Fibroblast of skin of right biceps (primary cell): ENCODE data around the gene DCDC2.
A peak's percentile ranks its signal among the peaks of the same experiment; 100 is the strongest.
"Not testable (repeated sequence)": the region's sequence is repeated elsewhere in the genome, so short reads cannot be mapped to it uniquely, and the experiment has no call there.

Source experiments
- DNase-seq: peaks from one replicate; pipeline ENCODE4 v3.0.0-alpha.2; 2013

The DCDC2 gene

DNA sequence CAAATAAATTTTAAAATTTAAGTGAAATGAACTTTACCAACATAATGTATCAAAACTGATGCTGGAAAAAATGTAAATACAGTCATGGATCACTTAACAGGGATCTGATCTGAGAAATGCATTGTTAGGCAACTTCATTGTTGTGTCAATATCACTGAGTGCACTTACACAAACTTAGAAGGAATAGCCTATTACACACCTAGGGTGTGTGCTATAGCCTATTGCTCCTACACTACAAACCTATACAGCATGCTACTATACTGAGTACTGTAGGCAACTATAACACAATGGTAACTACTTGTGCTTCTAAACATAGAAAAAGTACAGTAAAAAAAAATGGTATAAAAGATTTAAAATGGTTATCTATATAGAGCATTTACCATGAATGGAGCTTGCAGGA is 104.5 kb downstream of the DCDC2 start:
- no peak for DNase-seq

GRCh38 chr6:24252280-24252679 is 105.6 kb downstream of the DCDC2 start:
- no peak for DNase-seq

- DNase-seq = no peak
Observed at GRCh38 chr6:24251339-24251738, 106.5 kb downstream of the DCDC2 start.

- no peak for DNase-seq
Observed at GRCh38 chr6:24249926-24250325, 107.9 kb downstream of the DCDC2 start.

DNA sequence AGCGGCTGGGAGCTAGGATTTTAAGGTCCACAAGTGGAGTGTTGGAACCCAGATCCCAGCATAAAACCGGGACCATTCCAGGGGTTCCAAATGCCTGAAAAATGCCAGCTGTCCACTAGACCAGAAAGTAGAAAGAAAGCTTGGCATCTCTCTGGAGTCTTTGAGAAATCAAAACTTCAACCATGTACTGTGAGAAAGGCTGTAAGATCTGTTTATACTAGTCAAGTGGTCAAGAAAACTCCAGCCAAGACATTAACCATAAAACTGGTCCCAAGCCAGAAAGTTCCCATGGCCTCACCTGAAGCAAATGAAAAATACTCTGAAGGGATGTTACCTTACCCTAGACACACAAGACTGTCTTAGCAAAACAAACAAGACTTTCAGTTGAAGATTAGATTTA is 112.6 kb downstream of the DCDC2 start:
- DNase-seq = no peak

DNA sequence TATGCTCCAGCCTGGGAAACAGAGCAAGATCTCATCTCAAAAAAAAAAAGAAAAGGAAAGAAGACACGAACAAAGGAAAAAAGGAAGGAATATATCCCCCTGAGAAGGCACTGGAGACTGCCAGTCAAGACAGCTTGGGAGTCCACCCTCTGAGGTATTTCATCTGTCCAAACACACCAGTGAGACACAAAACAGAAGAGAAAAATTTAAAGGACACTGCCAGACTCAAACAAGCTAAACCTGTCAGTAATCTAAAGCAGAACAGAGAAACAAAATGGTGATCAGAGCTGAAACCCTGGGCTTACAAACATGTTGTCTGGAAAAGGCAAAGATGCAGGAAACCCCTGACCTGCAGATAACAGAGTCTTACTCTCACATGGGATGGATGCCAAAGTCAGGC is 114.9 kb downstream of the DCDC2 start:
- DNase-seq = no peak

- DNase-seq = not testable (repeated sequence)
Observed at GRCh38 chr6:24241779-24242178, 116.1 kb downstream of the DCDC2 start.

GRCh38 chr6:24240943-24241342 is 116.9 kb downstream of the DCDC2 start:
- no peak for DNase-seq

- DNase-seq = no peak
Observed at GRCh38 chr6:24240380-24240928, 117.4 kb downstream of the DCDC2 start.

DNA sequence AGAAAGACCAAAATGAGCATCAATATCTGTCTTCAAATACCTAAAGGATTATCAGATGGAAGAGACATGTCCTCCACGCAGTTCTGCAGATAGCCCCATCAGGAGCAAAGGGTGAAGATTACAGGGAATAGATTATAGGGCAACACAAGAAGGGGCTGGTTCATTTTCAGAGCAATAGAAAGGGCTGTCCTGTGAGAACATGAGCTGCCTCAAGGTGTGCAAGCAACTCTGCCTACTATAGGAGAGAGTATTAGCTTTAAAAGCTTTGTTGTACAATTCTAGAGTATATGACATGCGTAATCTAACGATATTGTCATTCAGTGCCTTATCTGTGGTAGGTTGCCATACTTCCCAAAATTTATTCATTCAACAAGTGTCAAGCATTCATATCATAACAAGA is 119.2 kb downstream of the DCDC2 start:
- no peak for DNase-seq

- not testable (repeated sequence) for DNase-seq
Observed at GRCh38 chr6:24236779-24237178, 121.1 kb downstream of the DCDC2 start.

DNA sequence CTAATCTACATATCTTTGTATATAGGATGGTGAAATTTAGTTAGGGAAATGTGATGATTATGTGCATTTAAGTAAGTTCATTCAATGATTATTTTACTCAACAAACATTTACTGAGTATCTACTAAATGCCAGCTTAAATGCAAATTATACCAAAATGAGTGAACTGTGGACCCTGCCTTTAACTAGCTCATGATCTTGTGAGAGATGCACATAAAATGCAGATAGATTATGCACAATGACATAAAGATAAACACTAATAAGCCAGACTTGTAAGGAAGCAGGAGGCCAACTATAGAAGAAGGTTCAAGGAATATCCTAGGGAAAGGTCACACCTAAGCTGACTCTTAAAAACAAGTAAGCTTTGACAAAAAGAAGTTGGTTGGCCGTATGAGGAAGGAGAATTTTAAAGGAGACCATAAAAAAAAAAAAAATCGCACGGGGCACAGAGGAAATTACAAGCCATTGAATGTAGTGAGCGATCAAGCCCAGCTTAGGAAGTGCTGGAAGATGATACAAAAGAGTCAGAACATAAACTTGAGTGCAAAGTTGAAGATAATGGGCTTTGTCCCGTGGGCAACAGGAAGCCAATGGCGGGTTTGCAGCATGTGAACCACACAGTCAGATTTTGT is 123.9 kb downstream of the DCDC2 start:
- DNase-seq = no peak

- DNase-seq = no peak
Observed at GRCh38 chr6:24231438-24231977, 126.4 kb downstream of the DCDC2 start.

GRCh38 chr6:24229696-24230405 is 128.0 kb downstream of the DCDC2 start:
- no peak for DNase-seq

GRCh38 chr6:24228681-24229255 is 129.1 kb downstream of the DCDC2 start:
- peak; percentile 28 for DNase-seq

- DNase-seq = no peak
Observed at GRCh38 chr6:24228123-24228522, 129.7 kb downstream of the DCDC2 start.

DNA sequence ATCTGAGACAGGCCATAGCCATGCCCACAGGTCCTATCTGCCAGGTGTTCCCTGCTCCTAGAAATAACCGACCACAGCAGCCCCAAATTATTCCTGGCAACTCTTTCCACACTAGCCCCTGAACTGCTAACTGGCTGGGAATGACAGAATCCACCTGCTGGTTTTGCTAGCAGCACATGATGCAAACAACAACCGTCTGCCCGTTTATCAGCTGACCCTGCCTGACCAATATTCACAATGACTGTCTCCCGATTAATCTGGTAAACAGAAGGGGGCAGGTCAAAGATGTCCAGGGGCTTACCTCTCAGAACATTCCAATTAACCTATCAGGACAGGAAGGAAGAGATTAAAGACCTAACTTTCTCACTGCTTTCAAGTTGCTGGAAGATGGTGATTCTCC is 130.3 kb downstream of the DCDC2 start:
- no peak for DNase-seq

DNA sequence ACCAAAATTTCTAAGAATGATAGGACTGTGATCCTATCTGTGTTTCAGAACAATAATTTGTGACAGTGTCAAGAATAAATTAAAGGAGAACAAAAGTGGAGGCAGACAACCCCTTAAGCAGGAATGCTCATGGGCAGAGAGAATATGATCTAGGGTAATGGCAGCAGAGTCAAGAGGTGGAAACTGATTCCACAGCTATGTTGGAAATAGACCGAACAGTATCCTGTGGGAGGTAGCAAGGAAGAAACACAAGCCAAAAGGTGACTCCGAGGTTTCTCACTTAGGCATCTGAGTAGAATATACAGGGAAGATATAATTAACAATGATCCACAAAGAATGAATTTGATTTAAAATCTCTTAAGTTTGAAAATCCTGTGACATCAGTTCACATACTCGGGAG is 131.3 kb downstream of the DCDC2 start:
- DNase-seq = no peak

DNA sequence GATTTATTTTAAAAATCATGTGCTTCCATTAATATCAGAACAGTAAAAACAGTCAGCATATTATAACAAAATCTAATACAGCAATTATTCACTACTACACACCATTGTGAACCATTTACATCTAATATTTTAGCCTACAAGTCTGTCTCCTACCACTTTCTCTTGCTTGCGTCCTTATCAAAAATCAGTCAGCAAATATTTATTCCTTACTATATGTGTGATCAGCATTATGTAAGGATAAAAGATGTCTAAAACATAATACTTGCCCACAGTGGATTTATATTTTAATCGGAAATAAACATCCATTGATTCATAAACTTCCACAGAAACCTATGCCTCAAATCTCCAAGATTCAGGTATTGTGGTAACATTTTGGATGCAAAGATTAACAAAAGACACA is 132.0 kb downstream of the DCDC2 start:
- no peak for DNase-seq

- DNase-seq = peak; percentile 47
Observed at GRCh38 chr6:24223115-24223919, 134.5 kb downstream of the DCDC2 start.

GRCh38 chr6:24219670-24220069 is 138.2 kb downstream of the DCDC2 start:
- no peak for DNase-seq

- DNase-seq = no peak
Observed at GRCh38 chr6:24214984-24215383, 142.9 kb downstream of the DCDC2 start.

GRCh38 chr6:24207413-24207812 is 150.4 kb downstream of the DCDC2 start:
- no peak for DNase-seq
